Osteocyte (in vitro differentiated cells): ENCODE measurements around the gene GTSF1L. TPM values are rescaled to one million over a fixed set of nuclear protein-coding genes. Genes with fewer than 3 reads are reported as not detected.

Source experiments
- DNase-seq: peaks from one replicate; pipeline ENCODE4 v3.0.0; 2021; ENCODE audit warnings: mixed read lengths; ENCODE audit not compliant: unreplicated experiment; ENCODE audit errors: extremely low spot score
- H3K27ac Mint-ChIP-seq: one replicate; pipeline ENCODE4 v1.8.0; 2021; ENCODE audit warnings: mild to moderate bottlenecking, mixed read lengths; ENCODE audit not compliant: unreplicated experiment
- H3K27me3 Mint-ChIP-seq: one replicate; pipeline ENCODE4 v1.8.0; 2021; ENCODE audit warnings: mixed read lengths; ENCODE audit not compliant: unreplicated experiment
- H3K36me3 Mint-ChIP-seq: one replicate; pipeline ENCODE4 v1.8.0; 2021; ENCODE audit warnings: mixed read lengths; ENCODE audit not compliant: unreplicated experiment
- H3K4me1 Mint-ChIP-seq: one replicate; pipeline ENCODE4 v1.8.0; 2021; ENCODE audit warnings: mixed read lengths; ENCODE audit not compliant: unreplicated experiment
- H3K4me3 Mint-ChIP-seq: one replicate; pipeline ENCODE4 v1.8.0; 2021; ENCODE audit warnings: mild to moderate bottlenecking, moderate library complexity, mixed read lengths; ENCODE audit not compliant: unreplicated experiment
- H3K9me3 Mint-ChIP-seq: one replicate; pipeline ENCODE4 v1.8.0; 2021; ENCODE audit warnings: mixed read lengths; ENCODE audit not compliant: unreplicated experiment
- total RNA-seq: library from RNA; stranded (reverse); gene quantifications from 2 replicates; pipeline ENCODE4 v1.2.1, GENCODE V29; 2021
- TF ChIP-seq, protein P1 (sequence below): fragments of 200-600 bp; sonication (generic); IDR thresholded peaks from 2 replicates; pipeline ENCODE4 v1.5.0; 2021; ENCODE audit warnings: antibody characterized with exemption, mild to moderate bottlenecking, moderate library complexity

GTSF1L gene
- total RNA-seq, 1 donor from 2014 or later = not detected

DNA sequence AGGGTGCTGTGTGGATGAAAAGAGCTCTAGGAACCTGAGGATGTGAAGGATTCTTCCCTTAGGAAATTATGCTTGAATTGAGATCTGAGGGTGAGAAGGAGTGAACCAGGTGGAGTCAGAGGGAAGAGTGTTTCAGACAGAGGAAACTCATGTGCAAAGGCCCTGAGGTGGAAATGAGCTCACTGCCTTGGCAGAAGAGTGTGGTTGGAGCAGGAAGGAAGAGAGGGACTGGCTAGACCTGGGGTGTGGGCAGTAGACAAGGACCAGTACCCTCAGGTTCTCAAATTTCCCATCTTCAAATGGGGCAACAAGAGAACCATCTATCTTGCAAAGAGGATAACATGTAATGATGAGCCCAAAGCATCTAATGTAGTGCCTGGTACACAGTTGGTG, 24.0 kb upstream of the GTSF1L start:
- DNase-seq = no peak
- no peak overlapping the region for H3K27ac Mint-ChIP-seq
- peaks cover 1% of the 10 kb centered on the region for H3K4me1 Mint-ChIP-seq
- TF ChIP-seq, protein P1, sequence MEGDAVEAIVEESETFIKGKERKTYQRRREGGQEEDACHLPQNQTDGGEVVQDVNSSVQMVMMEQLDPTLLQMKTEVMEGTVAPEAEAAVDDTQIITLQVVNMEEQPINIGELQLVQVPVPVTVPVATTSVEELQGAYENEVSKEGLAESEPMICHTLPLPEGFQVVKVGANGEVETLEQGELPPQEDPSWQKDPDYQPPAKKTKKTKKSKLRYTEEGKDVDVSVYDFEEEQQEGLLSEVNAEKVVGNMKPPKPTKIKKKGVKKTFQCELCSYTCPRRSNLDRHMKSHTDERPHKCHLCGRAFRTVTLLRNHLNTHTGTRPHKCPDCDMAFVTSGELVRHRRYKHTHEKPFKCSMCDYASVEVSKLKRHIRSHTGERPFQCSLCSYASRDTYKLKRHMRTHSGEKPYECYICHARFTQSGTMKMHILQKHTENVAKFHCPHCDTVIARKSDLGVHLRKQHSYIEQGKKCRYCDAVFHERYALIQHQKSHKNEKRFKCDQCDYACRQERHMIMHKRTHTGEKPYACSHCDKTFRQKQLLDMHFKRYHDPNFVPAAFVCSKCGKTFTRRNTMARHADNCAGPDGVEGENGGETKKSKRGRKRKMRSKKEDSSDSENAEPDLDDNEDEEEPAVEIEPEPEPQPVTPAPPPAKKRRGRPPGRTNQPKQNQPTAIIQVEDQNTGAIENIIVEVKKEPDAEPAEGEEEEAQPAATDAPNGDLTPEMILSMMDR = no peak
- peaks cover 25% of the 10 kb centered on the region for H3K27me3 Mint-ChIP-seq
- H3K4me3 Mint-ChIP-seq = no peak overlapping the region
- H3K36me3 Mint-ChIP-seq = no peaks in the 10 kb centered on the region
- no peaks in the 10 kb centered on the region for H3K9me3 Mint-ChIP-seq

DNA sequence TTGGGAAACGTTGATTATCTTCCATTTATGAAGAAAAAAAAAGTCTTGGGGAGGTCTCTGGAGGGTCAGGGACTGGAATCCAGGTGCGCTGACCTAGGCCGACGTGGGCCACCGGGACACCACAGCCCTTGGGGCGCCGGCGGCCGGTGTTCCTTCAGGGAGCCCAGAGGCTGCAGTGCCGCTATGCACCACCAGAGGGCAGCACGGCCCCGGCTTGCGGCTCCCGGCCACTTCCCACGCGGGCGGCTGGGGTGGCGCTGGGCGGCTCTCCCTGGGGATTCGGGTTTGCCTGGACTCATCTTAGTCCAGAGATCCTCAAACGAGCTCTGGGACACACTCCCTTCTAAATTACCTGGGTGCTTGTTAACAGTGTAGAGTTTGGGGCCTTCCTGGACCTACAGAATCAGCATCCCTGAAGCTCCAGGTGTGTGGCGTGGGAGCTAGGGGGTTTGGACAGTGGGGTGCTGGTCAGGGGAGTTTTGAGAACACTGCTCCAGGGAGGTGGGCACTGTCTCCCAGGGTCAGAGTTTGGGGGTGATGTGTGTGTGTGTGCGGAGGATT, 23.0 kb upstream of the GTSF1L start:
- no peaks in the 10 kb centered on the region for H3K9me3 Mint-ChIP-seq
- no peaks in the 10 kb centered on the region for H3K36me3 Mint-ChIP-seq
- H3K27me3 Mint-ChIP-seq = peaks cover 25% of the 10 kb centered on the region
- peak; percentile 93 for DNase-seq
- peaks cover 1% of the 10 kb centered on the region for H3K4me1 Mint-ChIP-seq
- no peak overlapping the region for H3K27ac Mint-ChIP-seq
- no peak overlapping the region for H3K4me3 Mint-ChIP-seq
- TF ChIP-seq, protein P1 = peak; percentile 99

DNA sequence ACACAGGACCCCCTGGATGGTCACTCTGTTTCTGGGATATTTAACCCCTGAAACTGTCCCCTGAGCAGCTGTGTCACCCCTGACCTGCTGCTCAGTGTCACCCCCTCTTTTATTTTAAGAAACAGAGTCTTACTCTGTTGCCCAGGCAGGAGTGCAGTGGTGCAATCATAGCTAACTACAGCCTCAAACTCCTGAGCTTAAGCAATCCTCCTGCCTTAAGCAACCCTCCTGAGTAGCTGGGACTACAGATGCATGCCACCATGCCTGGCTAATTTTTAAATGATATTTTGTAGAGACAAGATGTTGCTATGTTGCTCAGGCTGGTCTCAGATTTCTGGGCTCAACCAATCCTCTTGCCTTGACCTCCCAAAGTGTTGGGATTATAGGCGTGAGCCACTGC, 21.5 kb upstream of the GTSF1L start:
- H3K9me3 Mint-ChIP-seq = no peaks in the 10 kb centered on the region
- peaks cover 30% of the 10 kb centered on the region for H3K27me3 Mint-ChIP-seq

DNA sequence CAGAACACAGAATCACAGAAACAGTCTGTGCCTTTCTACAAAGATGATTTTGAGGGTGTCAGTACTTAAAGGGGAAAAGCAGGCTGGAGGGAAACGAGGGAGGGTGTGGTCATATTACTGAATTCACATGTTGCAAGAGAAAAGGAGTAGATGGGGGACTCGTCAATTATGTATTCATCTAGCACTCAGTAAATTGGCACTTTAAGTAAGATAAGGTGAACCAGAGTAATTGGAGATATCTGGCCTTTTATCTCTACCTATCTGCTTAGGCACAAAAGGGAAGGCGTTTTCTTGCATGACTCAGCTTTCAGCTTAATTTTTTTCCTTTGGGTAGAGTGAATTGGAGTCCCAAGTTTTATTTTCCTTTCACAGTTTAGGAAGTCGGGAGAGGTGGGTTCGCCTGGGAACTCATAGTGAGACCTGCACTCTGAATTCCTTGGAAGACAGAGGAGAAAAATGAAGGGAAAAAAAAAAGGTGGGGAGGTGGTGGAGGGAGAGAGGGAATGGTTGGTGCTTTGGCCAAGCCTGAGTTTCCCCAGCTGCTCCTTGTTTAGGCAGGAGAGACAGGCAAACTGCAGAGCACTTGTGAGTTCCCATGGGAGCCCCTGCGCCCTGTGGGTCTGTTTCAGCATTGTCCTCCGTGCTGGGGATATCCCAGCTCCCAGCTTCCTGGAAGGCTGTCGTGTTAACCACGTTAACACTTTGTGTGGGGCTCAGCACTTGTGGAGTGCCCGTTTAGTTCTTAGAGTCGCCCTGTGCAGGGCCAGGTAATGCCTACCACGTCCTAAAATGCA, 19.7 kb upstream of the GTSF1L start:
- DNase-seq = no peak
- H3K27ac Mint-ChIP-seq = no peak overlapping the region

More for the DNA sequence above, 21.5 kb upstream of the GTSF1L start:
- TF ChIP-seq, protein P1 = no peak
- no peaks in the 10 kb centered on the region for H3K36me3 Mint-ChIP-seq
- H3K4me1 Mint-ChIP-seq = peaks cover 1% of the 10 kb centered on the region
- no peak for DNase-seq
- no peak overlapping the region for H3K27ac Mint-ChIP-seq
- no peak overlapping the region for H3K4me3 Mint-ChIP-seq

More for the DNA sequence above, 19.7 kb upstream of the GTSF1L start:
- Mint-ChIP-seq H3K4me3 (no peak overlapping the region), H3K27me3 (peaks cover 31% of the 10 kb centered on the region), H3K4me1 (peaks cover 1% of the 10 kb centered on the region), H3K36me3 (no peaks in the 10 kb centered on the region), H3K9me3 (no peaks in the 10 kb centered on the region)
- TF ChIP-seq, protein P1 = no peak
